AG20443 (cell line): ENCODE measurements around the gene SLC11A1.
A peak's percentile ranks its signal among the peaks of the same experiment; 100 is the strongest.

ENCODE experiments used
- DNase-seq: peaks from one replicate; pipeline ENCODE4 v3.0.0; 2012; ENCODE audit warnings: low spot score, mixed read lengths

SLC11A1 gene

DNA sequence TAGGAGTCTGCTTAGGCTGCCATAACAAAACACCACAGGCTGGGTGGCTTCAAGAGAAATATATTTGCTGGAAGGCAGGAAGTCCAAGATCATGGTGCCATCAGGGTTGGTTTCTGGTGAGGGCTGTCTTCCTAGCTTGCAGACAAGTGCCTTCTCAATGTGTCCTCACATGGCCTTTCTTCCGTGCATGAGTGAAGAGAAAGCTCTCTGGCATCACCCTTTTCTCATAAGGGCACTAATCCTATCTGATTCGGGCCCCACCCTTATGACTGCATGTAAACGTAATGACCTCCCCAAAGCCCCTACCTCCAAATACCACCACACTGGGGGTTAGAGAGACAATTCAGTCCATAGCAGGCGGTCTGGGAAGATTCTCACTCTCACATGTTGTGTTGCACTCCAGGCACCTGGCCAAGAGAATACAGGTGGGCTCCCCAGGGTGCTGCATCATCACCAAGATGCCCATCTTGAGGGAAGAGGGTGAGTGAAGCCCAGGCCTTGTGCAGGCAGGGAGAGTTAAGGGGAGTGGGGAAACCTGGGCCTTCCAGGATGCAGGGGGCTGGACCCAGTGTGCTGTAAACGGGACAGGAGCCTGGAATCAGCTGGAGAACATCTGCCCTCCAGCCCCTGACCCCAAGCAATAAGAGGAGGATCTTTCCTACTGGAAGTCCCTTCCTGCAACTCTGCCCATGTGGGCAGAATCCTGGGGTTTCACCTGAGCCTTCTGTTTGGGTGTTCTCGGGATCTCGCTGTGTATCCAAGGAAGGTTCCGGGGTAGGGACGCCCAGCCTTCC, 15.3 kb upstream of the SLC11A1 start:
- peak; percentile 7 for DNase-seq

DNA sequence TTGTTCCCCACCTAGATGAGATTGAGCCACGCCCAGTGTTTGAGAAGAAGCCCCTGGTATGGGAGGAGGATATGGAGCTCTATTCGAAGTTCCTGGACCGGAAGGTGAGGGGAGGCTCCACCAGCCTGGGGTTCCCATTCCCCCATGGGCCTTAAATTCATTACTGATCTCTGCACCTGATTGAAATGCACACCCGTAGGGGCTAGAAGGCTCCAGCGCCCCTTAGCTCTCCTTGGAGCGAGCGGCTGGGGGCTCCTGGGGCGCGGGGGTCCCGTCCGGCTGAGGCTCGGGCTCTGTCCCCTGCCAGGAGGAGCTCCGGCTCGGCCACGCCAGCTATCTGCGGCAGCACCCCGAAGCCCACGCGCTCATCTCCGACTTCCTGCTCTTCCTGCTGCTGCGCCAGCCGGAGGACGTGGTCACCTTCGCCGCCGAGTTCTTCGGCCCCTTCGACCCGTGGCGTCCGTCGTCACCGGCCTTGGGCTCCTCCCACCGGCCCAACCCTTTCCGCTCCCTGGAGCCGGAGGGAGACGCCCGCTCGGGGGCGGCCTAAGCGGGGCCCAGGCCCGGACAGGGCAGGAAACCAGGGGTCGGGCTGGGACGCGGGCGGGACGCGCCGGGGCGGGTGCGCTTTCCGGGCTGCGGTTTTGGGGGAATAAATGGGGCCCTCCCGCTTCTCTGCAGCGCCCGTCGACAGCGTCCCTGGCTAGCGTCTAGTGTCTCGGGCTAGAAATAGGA, 14.5 kb upstream of the SLC11A1 start:
- peak; percentile 93 for DNase-seq

DNA sequence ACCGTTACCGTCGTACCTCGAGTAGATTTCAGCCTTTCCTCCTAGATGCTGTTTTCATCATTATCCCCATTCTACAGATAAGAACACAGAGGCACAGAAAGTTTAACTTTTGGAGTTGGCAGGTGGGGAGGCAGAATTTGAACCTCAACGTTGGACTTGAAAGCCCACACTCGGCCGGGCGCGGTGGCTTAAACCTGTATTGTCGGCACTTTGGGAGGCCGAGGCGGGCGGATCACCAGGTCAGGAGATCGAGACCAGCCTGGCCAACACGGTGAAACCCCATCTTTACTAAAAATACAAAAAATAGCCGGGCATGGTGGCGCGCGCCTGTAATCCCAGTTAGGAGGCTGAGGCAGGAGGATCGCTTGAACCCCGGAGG, 13.9 kb upstream of the SLC11A1 start:
- DNase-seq, result no peak

DNA sequence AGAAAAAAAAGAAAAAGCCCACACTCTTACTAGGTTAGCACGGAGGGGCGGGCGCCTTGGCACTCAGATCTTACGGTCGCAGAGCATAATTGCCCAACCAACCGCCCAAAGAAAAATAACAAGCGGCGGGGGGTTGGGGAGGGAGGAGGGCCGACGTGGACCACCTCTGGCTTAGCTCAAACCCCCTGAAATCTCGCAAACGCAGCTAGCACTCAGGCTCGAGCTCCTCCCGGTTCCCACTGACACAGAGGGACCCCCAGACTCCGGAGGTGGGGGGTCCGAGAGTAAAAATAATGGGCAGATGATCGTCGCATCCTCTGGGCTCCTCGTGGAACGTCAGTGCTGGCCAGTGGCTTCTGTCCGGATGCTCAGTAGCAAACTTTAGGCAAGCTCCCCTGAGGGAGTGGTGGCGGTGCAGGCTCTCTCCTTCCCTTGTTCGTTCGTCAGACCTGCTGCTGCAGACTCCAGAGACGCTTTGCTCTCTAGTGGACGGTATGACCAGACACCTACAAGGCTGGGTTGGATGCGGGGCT, 13.4 kb upstream of the SLC11A1 start:
- peak; percentile 43 for DNase-seq

DNA sequence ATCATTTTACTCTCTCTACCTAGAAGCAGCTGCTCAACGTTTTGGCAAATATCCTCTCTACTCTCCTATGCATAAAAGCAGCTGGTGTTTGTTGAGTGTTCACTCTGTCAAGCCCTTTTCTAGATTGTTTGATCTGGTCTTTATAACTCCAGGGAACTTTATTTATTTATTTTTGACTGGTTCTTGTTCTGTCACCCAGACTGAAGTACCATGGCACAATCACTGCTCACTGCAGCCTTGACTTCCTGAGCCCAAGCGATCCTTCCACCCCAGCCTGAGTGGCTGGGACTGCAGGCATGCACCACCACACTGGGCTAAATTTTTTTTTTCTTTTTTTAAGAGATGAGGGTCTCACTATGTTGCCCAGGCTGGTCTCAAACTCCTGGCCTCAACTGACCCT, 12.7 kb upstream of the SLC11A1 start:
- no peak for DNase-seq

DNA sequence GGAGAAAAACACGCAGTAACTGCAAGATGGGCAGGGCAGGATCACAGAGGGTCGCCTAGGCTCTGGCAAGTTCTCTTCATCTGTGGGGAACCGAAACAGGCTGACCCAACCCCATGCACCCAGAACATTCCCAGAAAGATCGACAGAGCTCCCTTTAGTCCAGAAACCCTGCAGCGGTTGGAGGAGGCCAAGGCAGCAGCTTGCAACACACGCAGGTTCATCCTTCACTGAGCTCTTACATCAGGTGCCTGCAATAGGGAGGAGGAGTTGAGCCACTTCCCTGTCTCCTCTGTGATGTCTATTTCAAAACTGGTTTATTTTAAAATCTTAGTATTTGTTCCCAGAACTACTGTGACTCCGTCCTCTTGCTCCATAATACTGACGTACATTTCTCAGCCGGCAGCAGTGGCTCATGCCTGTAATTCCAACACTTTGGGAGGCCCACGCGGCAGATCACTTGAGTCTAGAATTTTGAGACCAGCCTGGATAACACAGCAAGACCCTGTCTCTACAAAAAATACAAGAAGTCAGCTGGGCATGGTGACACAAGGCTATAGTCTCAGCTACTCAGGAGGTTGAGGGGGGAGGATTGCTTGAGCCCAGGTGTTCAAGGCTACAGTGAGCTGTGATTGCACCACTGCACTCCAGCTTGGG, 11.5 kb upstream of the SLC11A1 start:
- DNase-seq, result peak; percentile 35

DNA sequence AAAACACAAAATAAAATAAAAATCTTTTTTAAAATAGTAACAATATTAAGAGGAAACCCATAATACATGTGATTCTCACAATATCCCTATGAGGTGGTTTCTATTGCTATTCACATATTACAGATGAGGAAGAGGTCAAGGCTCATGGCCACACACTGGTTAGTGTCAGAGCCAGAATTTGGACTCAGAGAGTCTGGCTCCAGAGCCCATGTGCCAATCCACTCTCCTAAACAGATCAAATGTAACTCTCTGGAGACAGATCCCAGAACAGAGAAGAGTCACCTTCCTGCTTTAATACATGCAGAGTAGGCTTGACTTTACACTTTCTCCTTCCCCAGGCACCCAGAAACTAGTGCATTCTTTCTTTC, 10.1 kb upstream of the SLC11A1 start:
- no peak for DNase-seq

DNA sequence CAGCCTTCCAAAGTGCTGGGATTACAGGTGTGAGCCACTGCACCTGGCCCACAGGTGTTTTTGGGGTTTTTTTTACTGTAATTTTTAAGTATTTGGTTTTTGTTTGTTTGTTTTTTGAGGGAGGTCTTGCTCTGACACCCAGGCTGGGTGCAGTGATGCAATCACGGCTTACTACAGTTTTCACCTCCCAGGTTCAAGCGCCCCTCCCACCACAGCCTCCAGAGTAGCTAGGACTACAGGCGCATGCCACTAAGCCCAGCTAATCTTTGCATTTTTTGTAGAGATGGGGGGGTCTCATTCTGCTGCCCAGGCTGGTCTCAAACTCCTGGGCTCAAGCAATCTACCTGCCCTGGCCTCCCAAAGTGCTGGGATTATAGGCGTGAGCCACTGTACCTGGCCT, 7.3 kb upstream of the SLC11A1 start:
- no peak for DNase-seq

DNA sequence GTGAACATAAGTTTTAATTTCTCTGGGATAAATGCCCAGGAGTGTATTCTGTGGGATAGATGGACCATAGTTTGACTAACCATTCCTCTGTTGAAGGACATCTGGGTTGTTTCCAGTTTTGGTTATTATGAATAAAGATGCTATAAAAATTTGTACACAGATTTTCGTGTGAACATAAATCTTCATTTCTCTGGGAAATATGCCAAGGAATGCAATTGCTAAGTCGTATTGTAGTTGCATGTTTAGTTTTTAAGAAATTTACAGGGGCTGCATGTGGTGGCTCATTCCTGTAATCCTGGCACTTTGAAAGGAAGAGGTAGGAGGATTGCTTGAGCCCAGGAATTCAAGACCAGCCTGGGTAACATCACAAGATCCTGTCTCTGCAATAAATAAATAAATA, 6.9 kb upstream of the SLC11A1 start:
- peak; percentile 18 for DNase-seq

DNA sequence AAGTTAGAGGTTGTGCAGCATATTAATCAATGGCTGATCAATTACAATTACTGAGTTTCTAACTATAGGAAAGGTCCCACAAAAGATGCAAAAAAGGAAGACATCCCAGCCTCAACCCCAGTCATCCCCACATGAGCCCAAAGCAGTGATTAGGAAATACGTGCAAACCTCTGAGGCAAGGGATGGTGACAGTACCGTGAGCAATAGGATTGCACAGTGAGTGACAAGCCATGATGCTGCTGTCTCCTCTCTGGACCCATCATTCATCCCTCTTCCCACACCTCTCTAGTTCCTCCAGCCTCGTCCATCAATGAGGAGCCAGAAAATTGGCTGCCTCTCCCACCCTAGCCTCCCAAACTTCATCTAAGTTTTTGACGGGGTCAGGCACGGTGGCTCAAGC, 4.0 kb upstream of the SLC11A1 start:
- no peak for DNase-seq

DNA sequence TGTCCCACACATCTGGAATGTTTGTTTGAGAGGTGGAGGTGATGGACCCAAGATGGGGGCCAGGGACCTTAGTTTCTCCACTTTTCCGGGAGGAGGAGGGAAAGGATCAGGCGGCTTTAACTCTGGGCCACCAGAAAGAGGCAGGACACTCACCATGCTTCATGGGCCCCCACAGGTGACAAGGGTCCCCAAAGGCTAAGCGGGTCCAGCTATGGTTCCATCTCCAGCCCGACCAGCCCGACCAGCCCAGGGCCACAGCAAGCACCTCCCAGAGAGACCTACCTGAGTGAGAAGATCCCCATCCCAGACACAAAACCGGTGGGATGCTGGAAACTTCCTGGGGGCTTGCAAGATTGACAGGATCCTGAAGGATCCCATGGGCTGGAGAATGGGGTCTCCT, 712 bp downstream of the SLC11A1 start:
- DNase-seq, result no peak

DNA sequence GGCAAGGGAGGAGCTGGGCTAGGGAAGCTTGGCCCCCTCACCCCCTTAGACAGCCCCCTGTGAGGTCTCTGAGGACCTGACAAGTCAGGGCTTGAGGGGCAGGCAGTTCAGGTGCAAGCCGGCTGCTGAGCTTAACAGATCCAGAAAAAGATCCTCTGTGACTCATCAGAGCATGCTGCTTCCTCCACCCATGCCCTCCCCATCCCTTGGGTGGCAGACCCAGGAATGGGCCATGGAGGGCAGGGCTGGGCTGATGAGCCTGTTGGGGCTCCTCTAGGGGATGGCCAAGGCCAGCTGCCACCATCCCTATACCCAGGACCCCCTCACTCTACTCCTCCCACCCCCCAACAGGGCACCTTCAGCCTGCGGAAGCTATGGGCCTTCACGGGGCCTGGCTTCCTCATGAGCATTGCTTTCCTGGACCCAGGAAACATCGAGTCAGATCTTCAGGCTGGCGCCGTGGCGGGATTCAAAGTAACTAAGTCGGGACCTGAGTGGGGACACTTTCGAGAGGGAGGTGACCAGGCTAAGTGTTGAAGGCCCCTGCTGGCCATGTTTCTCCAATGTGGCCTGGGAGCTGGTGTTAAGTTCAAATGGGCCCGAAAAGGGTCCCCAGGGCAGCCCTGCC, 1.9 kb downstream of the SLC11A1 start:
- peak; percentile 27 for DNase-seq

DNA sequence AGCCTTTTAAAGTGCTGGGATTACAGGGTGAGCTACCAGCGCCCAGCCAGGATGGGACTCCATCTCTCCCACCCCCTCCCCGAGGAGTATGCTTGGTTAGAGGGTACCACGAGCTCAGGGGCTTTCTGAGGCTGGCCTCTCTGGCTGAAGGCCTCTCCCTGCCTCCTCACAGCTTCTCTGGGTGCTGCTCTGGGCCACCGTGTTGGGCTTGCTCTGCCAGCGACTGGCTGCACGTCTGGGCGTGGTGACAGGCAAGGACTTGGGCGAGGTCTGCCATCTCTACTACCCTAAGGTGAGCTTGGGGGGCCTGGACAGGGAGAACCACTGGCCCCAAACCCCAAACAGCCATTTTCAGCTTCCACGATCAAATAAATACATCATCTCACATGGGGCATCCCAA, 2.9 kb downstream of the SLC11A1 start:
- DNase-seq, result no peak

DNA sequence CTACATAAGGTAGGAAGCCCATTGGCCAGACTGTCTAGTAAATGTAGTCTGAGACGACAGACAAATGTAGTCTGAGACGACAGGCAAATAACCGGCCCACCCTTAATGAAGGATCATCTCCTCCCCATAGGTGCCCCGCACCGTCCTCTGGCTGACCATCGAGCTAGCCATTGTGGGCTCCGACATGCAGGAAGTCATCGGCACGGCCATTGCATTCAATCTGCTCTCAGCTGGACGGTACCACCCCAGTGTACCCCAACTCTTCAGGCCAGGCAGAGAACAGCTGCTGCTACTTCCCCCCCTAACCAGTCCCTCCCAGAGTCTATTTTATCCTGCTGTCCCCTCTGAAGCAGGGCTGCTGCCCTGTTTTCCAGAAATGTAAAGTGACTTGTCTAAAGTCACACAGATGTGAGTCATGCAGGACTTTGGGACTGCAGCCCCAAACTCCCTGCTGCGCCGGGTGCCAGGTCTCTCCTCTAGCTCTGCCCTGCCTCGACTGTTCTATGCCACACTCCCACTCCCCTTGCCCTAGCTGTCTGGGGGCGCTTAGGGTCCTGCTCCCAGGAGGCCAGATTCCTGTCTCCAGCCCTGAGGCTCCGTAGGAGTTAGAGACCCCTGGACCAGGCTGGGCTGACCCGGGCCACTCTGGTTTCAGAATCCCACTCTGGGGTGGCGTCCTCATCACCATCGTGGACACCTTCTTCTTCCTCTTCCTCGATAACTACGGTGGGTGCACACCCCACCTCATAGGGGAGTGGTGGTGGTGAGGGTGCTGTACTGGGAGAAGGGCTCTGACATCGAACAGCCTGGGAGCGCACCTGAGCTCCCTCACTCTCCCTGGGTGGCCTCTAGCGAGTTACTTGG, 4.7 kb downstream of the SLC11A1 start:
- DNase-seq, result no peak

DNA sequence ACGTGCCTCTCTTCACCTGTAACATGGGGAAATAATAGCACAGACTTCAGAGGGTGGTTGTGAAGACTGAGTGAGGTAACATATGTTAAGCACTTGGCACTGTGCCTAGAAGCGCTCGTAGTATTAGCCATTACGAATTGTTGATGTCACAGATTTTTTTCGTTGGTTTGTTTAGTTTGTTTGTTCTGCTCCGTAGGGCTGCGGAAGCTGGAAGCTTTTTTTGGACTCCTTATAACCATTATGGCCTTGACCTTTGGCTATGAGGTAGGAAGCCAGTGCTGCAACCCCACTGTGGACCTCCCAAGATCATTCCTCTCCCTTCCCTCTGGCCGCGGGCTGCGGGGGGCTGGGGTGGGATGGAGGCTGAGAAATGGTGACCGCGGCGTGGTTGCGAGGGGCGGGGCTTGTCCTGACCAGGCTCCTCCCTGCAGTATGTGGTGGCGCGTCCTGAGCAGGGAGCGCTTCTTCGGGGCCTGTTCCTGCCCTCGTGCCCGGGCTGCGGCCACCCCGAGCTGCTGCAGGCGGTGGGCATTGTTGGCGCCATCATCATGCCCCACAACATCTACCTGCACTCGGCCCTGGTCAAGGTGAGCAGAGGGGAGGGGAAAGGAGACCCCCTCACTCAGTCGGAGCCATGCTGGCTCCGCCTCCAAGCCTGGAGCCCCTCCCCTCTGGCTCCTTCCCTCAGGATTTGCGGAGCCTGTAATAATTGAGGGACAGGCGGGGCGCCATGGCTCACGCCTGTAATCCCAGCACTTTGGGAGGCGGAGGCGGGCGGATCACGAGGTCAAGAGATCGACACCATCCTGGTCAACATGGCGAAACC, 5.5 kb downstream of the SLC11A1 start:
- DNase-seq, result peak; percentile 52

DNA sequence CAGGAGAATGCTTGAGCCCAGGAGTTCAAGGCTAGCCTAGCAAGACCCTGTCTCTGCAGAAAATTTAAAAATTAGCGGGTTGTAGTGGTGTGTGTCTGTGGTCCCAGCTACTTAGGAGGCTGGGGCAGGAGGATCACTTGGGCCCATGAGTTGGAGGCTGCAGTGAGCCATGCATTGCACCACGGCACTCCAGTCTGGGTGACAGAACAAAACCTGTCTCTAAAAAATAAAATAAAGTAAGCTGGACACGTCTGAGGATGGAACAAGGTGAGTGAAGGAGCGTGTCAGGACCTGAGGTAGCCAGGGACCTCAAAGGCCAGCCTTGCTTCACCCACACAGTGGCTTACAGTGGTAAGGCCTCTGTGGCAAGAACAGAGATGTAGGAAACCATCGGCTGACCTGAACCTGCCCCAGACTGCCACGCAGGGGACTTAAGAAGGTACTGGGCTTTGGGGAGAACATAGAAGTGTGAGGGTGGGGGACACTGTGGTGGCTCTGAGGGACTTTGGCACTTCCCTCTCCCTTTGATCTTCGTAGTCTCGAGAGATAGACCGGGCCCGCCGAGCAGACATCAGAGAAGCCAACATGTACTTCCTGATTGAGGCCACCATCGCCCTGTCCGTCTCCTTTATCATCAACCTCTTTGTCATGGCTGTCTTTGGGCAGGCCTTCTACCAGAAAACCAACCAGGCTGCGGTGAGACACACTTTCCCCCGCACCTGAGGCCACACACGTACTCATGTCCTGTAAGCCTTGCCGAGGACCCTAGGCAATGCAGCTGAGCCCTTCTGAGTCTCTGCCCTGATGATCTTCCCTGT, 7.5 kb downstream of the SLC11A1 start:
- DNase-seq, result no peak

DNA sequence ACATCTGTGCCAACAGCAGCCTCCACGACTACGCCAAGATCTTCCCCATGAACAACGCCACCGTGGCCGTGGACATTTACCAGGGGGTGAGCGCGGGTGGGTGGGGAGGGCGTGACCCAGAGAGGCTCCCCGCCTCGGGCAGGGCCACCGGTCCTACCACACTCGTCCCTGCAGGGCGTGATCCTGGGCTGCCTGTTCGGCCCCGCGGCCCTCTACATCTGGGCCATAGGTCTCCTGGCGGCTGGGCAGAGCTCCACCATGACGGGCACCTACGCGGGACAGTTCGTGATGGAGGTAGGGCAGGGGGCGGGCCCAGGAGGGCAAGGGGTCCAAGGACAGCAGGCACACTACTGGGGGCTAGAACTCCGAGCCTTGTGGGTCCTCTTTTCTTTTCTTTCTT, 9.1 kb downstream of the SLC11A1 start:
- DNase-seq, result no peak

DNA sequence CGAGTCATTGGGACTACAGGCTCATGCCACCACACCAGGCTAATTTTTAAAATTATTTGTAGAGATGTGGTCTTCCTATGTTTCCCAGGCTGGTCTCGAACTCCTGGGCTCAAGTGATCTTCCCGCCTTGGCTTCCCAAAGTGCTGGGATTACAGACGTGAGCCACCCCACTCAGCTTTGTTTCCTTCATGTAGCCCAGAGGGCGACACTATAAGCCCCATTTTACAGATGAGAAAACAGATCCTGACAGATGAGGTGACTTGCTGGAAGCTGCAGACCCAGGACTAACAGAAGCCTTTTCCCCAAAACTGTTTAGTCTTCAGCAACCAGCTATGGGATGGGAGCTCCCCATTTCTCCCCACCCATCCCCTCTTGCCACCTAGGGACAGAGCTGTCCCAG, 10.4 kb downstream of the SLC11A1 start:
- DNase-seq, result no peak

DNA sequence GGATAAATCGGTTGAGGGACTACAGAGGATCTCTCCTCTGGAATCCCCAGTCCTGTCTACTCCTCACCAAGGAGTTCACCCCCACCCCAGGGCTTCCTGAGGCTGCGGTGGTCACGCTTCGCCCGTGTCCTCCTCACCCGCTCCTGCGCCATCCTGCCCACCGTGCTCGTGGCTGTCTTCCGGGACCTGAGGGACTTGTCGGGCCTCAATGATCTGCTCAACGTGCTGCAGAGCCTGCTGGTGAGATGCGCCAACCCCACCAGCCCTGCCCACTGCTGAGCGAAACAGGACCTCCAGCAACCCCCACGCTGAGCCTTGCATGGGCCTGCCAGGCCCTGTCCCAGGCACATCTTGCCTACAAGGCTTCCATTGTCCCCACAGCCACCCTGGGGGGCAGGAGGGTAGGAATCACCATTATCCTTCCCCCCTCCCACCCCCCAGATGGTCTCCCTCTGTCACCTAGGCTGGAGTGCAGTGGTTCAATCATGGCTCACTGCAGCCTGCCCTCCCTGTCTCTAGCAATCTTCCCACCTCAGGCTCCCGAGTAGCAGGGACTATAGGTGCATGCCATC, 10.9 kb downstream of the SLC11A1 start:
- no peak for DNase-seq
